HepG2 (cell line): ENCODE measurements around the gene CIAO2B. TPM values are rescaled to one million over a fixed set of nuclear protein-coding genes. Genes with fewer than 3 reads are reported as not detected.

Experiments used
- HNF4A ChIP-seq: sonication (generic); formaldehyde crosslinking; IDR thresholded peaks from 2 replicates; pipeline ENCODE4 v1.4.0; 2020; ENCODE audit warnings: missing genetic modification reagents
- KAT7 ChIP-seq: IDR thresholded peaks from 2 replicates; pipeline ENCODE4 v1.6.1; 2018; ENCODE audit warnings: borderline replicate concordance, missing compliant biosample characterization
- KLF12 ChIP-seq: sonication (generic); formaldehyde crosslinking; IDR thresholded peaks from 2 replicates; pipeline ENCODE4 v1.4.0; 2020; ENCODE audit warnings: missing genetic modification reagents, borderline replicate concordance
- KLF16 ChIP-seq, 2 experiments: sonication (generic) in 1 of 2; formaldehyde crosslinking in 1 of 2; IDR thresholded peaks; 2 replicates each; pipeline versions ENCODE4 v1.6.1 to v1.8.0; 2016 to 2023; ENCODE audit warnings: missing genetic modification reagents in 2 of 2, missing compliant biosample characterization in 1 of 2
- SMARCC2 ChIP-seq: fragments of 450-650 bp; IDR thresholded peaks from 2 replicates; pipeline ENCODE4 v1.6.1; 2017; ENCODE audit warnings: antibody characterized with exemption, mild to moderate bottlenecking
- ZNF10 ChIP-seq: sonication (generic); formaldehyde crosslinking; IDR thresholded peaks from 2 replicates; pipeline ENCODE4 v1.4.0; 2020; ENCODE audit warnings: mild to moderate bottlenecking, low read depth, missing genetic modification reagents, borderline replicate concordance
- ZNF780A ChIP-seq: sonication (generic); formaldehyde crosslinking; IDR thresholded peaks from 2 replicates; pipeline ENCODE4 v1.8.0; 2022; ENCODE audit warnings: mild to moderate bottlenecking, missing genetic modification reagents, moderate library complexity
- polyA plus RNA-seq, 8 experiments: library from polyadenylated mRNA; depleted of rRNA in 3 of 8; stranded (reverse) in 7 of 8; unstranded in 1 of 8; fragments of >200 nt; fragmentation: Illumina TruSeq in 4 of 8; extraction: Trizol in 4 of 8; gene quantifications; 2 replicates each; pipeline versions ENCODE4 v1.2.1 to v1.2.3, GENCODE V29; 2011 to 2016; ENCODE audit warnings: low read depth in 4 of 8, missing spikeins in 1 of 8, mixed read lengths in 1 of 8; ENCODE audit not compliant: insufficient read depth in 1 of 8
- total RNA-seq, 5 experiments: library from RNA; depleted of rRNA; stranded (reverse); fragments of >200 nt; fragmentation: Illumina TruSeq; extraction: Trizol; gene quantifications; 2 replicates each; pipeline ENCODE4 v1.2.3, GENCODE V29; 2016; ENCODE audit warnings: low read depth in 1 of 5
- TF ChIP-seq, protein P1 (sequence below), 2 experiments: sonication (generic) in 1 of 2; formaldehyde crosslinking in 1 of 2; IDR thresholded peaks; 2 replicates each; pipeline versions ENCODE4 v1.4.0 to v1.6.1; 2018 to 2020; ENCODE audit warnings: missing genetic modification reagents in 2 of 2, borderline replicate concordance in 1 of 2, low read depth in 1 of 2, mild to moderate bottlenecking in 1 of 2, missing biosample characterization in 1 of 2
- TF ChIP-seq, protein P2 (sequence below): sonication (generic); formaldehyde crosslinking; IDR thresholded peaks from 2 replicates; pipeline ENCODE4 v1.5.0; 2020; ENCODE audit warnings: mild to moderate bottlenecking, missing genetic modification reagents
- TF ChIP-seq, protein P3 (sequence below): sonication (generic); formaldehyde crosslinking; IDR thresholded peaks from 2 replicates; pipeline ENCODE4 v1.5.1; 2020; ENCODE audit warnings: mild to moderate bottlenecking, missing genetic modification reagents
- TF ChIP-seq, protein P4 (sequence below): sonication (generic); formaldehyde crosslinking; IDR thresholded peaks from 2 replicates; pipeline ENCODE4 v1.5.0; 2020; ENCODE audit warnings: mild to moderate bottlenecking, missing genetic modification reagents
- TF ChIP-seq, protein P5 (sequence below): sonication (generic); formaldehyde crosslinking; IDR thresholded peaks from 2 replicates; pipeline ENCODE4 v1.9.0; 2022; ENCODE audit warnings: low read depth, missing genetic modification reagents
- TF ChIP-seq, protein P6 (sequence below): sonication (generic); formaldehyde crosslinking; IDR thresholded peaks from 2 replicates; pipeline ENCODE4 v1.5.1; 2020; ENCODE audit warnings: missing genetic modification reagents, mild to moderate bottlenecking, borderline replicate concordance

Gene CIAO2B
- total and polyA plus RNA-seq, 2 of the 13 experiments (the other 11 are each of a cell fraction or from before 2014, with no cell fraction given), result 157 to 293 TPM

DNA sequence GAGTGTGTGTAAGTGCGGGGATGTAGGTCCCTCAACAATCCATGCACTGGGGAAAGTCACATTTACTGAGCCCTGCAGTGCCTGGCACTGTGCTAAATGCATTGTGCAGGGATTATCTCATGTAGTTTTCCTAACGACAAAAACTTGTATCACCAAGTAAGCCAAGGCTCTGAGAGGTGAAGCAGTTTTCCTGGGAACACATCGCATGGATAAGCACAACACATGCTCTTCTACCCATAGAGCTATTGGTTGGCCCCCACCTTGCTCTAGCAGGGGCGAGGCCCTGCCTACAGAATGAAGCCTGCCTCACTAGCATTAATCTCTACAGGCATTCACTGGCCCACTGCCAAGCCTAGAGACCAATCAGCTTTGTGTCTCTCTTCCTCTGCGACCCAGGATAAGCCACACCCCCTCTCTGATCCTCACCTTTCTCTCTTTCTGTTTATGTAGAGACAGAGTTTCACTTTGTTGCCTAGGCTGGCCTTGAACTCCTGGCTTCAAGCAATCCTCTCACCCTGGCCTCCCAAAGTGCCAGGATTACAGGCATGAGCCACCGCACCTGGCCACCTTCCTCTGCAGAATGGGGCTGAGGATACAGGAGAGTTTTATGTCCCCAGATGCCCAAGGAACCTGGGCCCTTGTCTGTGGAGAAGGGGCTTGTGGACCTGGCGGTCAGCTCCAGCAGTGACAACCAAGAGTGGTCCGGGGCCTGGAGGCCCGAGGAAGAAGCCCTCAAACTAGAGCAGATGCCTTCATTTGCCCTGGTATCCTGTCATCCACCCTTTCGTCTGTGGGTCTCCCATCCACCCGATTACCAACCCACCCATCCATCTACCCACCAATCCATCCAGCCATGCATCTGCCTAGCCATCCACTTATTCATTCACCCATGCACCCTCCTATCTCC is 28.3 kb downstream of the CIAO2B start (continued):
- TF ChIP-seq, protein P1, sequence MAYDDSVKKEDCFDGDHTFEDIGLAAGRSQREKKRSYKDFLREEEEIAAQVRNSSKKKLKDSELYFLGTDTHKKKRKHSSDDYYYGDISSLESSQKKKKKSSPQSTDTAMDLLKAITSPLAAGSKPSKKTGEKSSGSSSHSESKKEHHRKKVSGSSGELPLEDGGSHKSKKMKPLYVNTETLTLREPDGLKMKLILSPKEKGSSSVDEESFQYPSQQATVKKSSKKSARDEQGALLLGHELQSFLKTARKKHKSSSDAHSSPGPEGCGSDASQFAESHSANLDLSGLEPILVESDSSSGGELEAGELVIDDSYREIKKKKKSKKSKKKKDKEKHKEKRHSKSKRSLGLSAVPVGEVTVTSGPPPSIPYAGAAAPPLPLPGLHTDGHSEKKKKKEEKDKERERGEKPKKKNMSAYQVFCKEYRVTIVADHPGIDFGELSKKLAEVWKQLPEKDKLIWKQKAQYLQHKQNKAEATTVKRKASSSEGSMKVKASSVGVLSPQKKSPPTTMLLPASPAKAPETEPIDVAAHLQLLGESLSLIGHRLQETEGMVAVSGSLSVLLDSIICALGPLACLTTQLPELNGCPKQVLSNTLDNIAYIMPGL (CRISPR knock-in tag; IDR thresholded peaks at IDR 0.05; ENCODE audit: borderline replicate concordance in 1 of 2, low read depth in 1 of 2), result peak in 1 of 2 experiments; percentile 5; a peak in 1 of 4 replicates
- TF ChIP-seq HNF4A (CRISPR knock-in tag), result peak; percentile 83
- TF ChIP-seq KLF12 (CRISPR knock-in tag), result no peak; the same call in 1 of the 2 replicates
- TF ChIP-seq, protein P2, sequence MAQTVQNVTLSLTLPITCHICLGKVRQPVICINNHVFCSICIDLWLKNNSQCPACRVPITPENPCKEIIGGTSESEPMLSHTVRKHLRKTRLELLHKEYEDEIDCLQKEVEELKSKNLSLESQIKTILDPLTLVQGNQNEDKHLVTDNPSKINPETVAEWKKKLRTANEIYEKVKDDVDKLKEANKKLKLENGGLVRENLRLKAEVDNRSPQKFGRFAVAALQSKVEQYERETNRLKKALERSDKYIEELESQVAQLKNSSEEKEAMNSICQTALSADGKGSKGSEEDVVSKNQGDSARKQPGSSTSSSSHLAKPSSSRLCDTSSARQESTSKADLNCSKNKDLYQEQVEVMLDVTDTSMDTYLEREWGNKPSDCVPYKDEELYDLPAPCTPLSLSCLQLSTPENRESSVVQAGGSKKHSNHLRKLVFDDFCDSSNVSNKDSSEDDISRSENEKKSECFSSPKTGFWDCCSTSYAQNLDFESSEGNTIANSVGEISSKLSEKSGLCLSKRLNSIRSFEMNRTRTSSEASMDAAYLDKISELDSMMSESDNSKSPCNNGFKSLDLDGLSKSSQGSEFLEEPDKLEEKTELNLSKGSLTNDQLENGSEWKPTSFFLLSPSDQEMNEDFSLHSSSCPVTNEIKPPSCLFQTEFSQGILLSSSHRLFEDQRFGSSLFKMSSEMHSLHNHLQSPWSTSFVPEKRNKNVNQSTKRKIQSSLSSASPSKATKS (CRISPR knock-in tag), result no peak
- TF ChIP-seq ZNF780A (CRISPR knock-in tag), result no peak; the same call in 1 of the 2 replicates
- TF ChIP-seq, protein P3, sequence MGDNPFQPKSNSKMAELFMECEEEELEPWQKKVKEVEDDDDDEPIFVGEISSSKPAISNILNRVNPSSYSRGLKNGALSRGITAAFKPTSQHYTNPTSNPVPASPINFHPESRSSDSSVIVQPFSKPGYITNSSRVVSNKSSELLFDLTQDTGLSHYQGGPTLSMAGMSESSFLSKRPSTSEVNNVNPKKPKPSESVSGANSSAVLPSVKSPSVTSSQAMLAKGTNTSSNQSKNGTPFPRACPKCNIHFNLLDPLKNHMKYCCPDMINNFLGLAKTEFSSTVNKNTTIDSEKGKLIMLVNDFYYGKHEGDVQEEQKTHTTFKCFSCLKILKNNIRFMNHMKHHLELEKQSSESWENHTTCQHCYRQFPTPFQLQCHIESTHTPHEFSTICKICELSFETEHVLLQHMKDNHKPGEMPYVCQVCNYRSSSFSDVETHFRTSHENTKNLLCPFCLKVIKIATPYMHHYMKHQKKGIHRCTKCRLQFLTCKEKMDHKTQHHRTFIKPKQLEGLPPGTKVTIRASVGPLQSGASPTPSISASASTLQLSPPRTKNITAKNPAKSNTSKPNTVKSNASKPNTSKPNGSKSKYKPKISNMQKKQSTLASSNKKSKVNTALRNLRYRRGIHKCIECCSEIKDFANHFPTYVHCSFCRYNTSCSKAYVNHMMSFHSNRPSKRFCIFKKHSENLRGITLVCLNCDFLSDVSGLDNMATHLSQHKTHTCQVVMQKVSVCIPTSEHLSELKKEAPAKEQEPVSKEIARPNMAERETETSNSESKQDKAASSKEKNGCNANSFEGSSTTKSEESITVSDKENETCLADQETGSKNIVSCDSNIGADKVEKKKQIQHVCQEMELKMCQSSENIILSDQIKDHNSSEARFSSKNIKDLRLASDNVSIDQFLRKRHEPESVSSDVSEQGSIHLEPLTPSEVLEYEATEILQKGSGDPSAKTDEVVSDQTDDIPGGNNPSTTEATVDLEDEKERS, result peak; percentile 66; the same call in 1 of the 2 replicates
- peak in 1 of 2 experiments; percentile 60; a peak in 1 of 4 replicates for TF ChIP-seq KLF16 (CRISPR knock-in tag; IDR thresholded peaks at IDR 0.05)
- TF ChIP-seq SMARCC2, result no peak
- TF ChIP-seq ZNF10 (CRISPR knock-in tag), result no peak
- TF ChIP-seq KAT7, result no peak
- TF ChIP-seq, protein P4, sequence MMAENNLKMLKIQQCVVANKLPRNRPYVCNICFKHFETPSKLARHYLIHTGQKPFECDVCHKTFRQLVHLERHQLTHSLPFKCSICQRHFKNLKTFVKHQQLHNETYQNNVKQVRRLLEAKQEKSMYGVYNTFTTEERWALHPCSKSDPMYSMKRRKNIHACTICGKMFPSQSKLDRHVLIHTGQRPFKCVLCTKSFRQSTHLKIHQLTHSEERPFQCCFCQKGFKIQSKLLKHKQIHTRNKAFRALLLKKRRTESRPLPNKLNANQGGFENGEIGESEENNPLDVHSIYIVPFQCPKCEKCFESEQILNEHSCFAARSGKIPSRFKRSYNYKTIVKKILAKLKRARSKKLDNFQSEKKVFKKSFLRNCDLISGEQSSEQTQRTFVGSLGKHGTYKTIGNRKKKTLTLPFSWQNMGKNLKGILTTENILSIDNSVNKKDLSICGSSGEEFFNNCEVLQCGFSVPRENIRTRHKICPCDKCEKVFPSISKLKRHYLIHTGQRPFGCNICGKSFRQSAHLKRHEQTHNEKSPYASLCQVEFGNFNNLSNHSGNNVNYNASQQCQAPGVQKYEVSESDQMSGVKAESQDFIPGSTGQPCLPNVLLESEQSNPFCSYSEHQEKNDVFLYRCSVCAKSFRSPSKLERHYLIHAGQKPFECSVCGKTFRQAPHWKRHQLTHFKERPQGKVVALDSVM (CRISPR knock-in tag), result peak; percentile 100
- TF ChIP-seq, protein P5, sequence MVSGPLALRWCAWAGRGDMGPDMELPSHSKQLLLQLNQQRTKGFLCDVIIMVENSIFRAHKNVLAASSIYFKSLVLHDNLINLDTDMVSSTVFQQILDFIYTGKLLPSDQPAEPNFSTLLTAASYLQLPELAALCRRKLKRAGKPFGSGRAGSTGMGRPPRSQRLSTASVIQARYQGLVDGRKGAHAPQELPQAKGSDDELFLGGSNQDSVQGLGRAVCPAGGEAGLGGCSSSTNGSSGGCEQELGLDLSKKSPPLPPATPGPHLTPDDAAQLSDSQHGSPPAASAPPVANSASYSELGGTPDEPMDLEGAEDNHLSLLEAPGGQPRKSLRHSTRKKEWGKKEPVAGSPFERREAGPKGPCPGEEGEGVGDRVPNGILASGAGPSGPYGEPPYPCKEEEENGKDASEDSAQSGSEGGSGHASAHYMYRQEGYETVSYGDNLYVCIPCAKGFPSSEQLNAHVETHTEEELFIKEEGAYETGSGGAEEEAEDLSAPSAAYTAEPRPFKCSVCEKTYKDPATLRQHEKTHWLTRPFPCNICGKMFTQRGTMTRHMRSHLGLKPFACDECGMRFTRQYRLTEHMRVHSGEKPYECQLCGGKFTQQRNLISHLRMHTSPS (CRISPR knock-in tag), result no peak
- TF ChIP-seq, protein P6, sequence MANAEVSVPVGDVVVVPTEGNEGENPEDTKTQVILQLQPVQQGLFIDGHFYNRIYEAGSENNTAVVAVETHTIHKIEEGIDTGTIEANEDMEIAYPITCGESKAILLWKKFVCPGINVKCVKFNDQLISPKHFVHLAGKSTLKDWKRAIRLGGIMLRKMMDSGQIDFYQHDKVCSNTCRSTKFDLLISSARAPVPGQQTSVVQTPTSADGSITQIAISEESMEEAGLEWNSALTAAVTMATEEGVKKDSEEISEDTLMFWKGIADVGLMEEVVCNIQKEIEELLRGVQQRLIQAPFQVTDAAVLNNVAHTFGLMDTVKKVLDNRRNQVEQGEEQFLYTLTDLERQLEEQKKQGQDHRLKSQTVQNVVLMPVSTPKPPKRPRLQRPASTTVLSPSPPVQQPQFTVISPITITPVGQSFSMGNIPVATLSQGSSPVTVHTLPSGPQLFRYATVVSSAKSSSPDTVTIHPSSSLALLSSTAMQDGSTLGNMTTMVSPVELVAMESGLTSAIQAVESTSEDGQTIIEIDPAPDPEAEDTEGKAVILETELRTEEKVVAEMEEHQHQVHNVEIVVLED, result peak; percentile 27; the same call in 1 of the 2 replicates
